Liver (tissue), 9 donors: ENCODE measurements around the gene ST3GAL3. TPM values are rescaled to one million over a fixed set of nuclear protein-coding genes. Genes with fewer than 3 reads are reported as not detected.

Experiments
- DNase-seq: peaks from one replicate; pipeline ENCODE4 v3.0.0-alpha.2; 2017; ENCODE audit warnings: low spot score
- H3K27ac ChIP-seq, 2 donors: one replicate each; pipeline ENCODE4 v1.7.0; 2013; ENCODE audit warnings: inconsistent platforms in 2 of 2, low read length in 2 of 2, control low read depth in 1 of 2, low read depth in 1 of 2, mild to moderate bottlenecking in 1 of 2
- H3K27me3 ChIP-seq, 4 donors: one replicate each; pipeline versions ENCODE4 v1.6.1 to v1.7.0; 2013; ENCODE audit warnings: low read length in 3 of 4, inconsistent platforms in 1 of 4, mild to moderate bottlenecking in 1 of 4, moderate library complexity in 1 of 4; ENCODE audit not compliant: control insufficient read depth in 4 of 4, insufficient read depth in 4 of 4
- H3K36me3 ChIP-seq, 4 donors: one replicate each; pipeline versions ENCODE4 v1.6.1 to v1.7.0; 2013; ENCODE audit warnings: low read length in 3 of 4, mild to moderate bottlenecking in 3 of 4, low read depth in 1 of 4, moderate library complexity in 1 of 4; ENCODE audit not compliant: control insufficient read depth in 4 of 4, insufficient read depth in 3 of 4
- H3K4me1 ChIP-seq, 4 donors: one replicate each; pipeline versions ENCODE4 v1.6.1 to v1.7.0; 2013; ENCODE audit warnings: low read length in 3 of 4, mild to moderate bottlenecking in 3 of 4, moderate library complexity in 1 of 4; ENCODE audit not compliant: control insufficient read depth in 4 of 4, insufficient read depth in 4 of 4
- H3K4me3 ChIP-seq, 3 donors: one replicate each; pipeline versions ENCODE4 v1.6.1 to v1.7.0; 2013; ENCODE audit warnings: low read length in 3 of 3, control low read depth in 1 of 3, low read depth in 1 of 3, mild to moderate bottlenecking in 1 of 3
- H3K9ac ChIP-seq, 2 donors: one replicate each; pipeline ENCODE4 v1.7.0; 2013; ENCODE audit warnings: low read length in 2 of 2, mild to moderate bottlenecking in 2 of 2, moderate library complexity in 2 of 2, control low read depth in 1 of 2, low read depth in 1 of 2
- H3K9me3 ChIP-seq, 4 donors: one replicate each; pipeline versions ENCODE4 v1.6.1 to v1.7.0; 2013; ENCODE audit warnings: low read length in 3 of 4; ENCODE audit not compliant: control insufficient read depth in 4 of 4
- EGR1 ChIP-seq, 2 donors: IDR thresholded peaks; 2 replicates each; pipeline ENCODE4 v1.6.1; 2016 to 2018; ENCODE audit warnings: antibody characterized with exemption in 2 of 2, low read depth in 2 of 2
- FOXA1 ChIP-seq: IDR thresholded peaks from 2 replicates; pipeline ENCODE4 v1.6.1; 2016; ENCODE audit warnings: antibody characterized with exemption
- FOXA2 ChIP-seq: IDR thresholded peaks from 2 replicates; pipeline ENCODE4 v1.6.1; 2016; ENCODE audit warnings: antibody characterized with exemption
- GABPA ChIP-seq, 2 donors: IDR thresholded peaks in 1 of 2; conservative IDR thresholded peaks in 1 of 2; 2 replicates each; pipeline ENCODE4 v1.6.1; 2016; ENCODE audit warnings: antibody characterized with exemption in 2 of 2, mild to moderate bottlenecking in 1 of 2, moderate library complexity in 1 of 2
- HNF4A ChIP-seq, 2 donors: conservative IDR thresholded peaks; 2 replicates each; pipeline ENCODE4 v1.6.1; 2016; ENCODE audit warnings: antibody characterized with exemption in 2 of 2, mild to moderate bottlenecking in 2 of 2
- HNF4G ChIP-seq: IDR thresholded peaks from 2 replicates; pipeline ENCODE4 v1.6.1; 2016; ENCODE audit warnings: antibody characterized with exemption
- JUND ChIP-seq, 2 donors: IDR thresholded peaks; 2 replicates each; pipeline ENCODE4 v1.6.1; 2016; ENCODE audit warnings: antibody characterized with exemption in 2 of 2
- NR2F2 ChIP-seq: IDR thresholded peaks from 2 replicates; pipeline ENCODE4 v1.6.1; 2016; ENCODE audit warnings: antibody characterized with exemption
- RAD21 ChIP-seq, 2 donors: IDR thresholded peaks; 2 replicates each; pipeline ENCODE4 v1.6.1; 2016; ENCODE audit warnings: antibody characterized with exemption in 2 of 2, mild to moderate bottlenecking in 2 of 2
- RXRA ChIP-seq, 2 donors: IDR thresholded peaks; 2 replicates each; pipeline ENCODE4 v1.6.1; 2017 to 2018; ENCODE audit warnings: antibody characterized with exemption in 2 of 2, mild to moderate bottlenecking in 1 of 2
- SP1 ChIP-seq: IDR thresholded peaks from 2 replicates; pipeline ENCODE4 v1.6.1; 2018; ENCODE audit warnings: antibody characterized with exemption, mild to moderate bottlenecking
- TAF1 ChIP-seq: conservative IDR thresholded peaks from 2 replicates; pipeline ENCODE4 v1.6.1; 2016; ENCODE audit warnings: antibody characterized with exemption, mild to moderate bottlenecking
- YY1 ChIP-seq: IDR thresholded peaks from 2 replicates; pipeline ENCODE4 v1.6.1; 2016; ENCODE audit warnings: antibody characterized with exemption, mild to moderate bottlenecking
- WGBS: extraction: QIAGEN DNeasy Blood & Tissue Kit; methylation state at CpG from one replicate; pipeline ENCODE4 v1.1.7; 2013; 5-methylcytosine and 5-hydroxymethylcytosine counted together
- polyA plus RNA-seq, 2 donors: library from polyadenylated mRNA; stranded (reverse) in 1 of 2; unstranded in 1 of 2; fragments of 200-250 nt in 1 of 2; fragments of >200 nt in 1 of 2; fragmentation: Nextera tagmentation in 1 of 2; extraction: Ambion mirVana in 1 of 2; gene quantifications; one replicate each; pipeline versions ENCODE4 v1.2.1 to v1.2.3, GENCODE V29; 2013 to 2015
- total RNA-seq, 2 donors: library from RNA; depleted of rRNA; stranded (reverse); fragments of >200 nt; gene quantifications; one replicate each; pipeline ENCODE4 v1.2.3, GENCODE V29; 2014
- TF ChIP-seq, protein P1 (sequence below): fragments of 150-350 bp; IDR thresholded peaks from 2 replicates; pipeline ENCODE4 v1.5.1; 2017; ENCODE audit warnings: improper control_type of control experiment, low read depth, low read length; ENCODE audit not compliant: missing input control
- TF ChIP-seq, protein P2 (sequence below): IDR thresholded peaks from 2 replicates; pipeline ENCODE4 v1.6.1; 2016; ENCODE audit warnings: antibody characterized with exemption
- TF ChIP-seq, protein P3 (sequence below): IDR thresholded peaks from 2 replicates; pipeline ENCODE4 v1.6.1; 2016; ENCODE audit warnings: antibody characterized with exemption
- TF ChIP-seq, protein P4 (sequence below): IDR thresholded peaks from 2 replicates; pipeline ENCODE4 v1.6.1; 2016; ENCODE audit warnings: antibody characterized with exemption
- TF ChIP-seq, protein P5 (sequence below): IDR thresholded peaks from 2 replicates; pipeline ENCODE4 v1.6.1; 2016; ENCODE audit warnings: antibody characterized with exemption, mild to moderate bottlenecking
- donor health status: healthy.
- donor health status: healthy.
- donor health status: healthy.
- donor health status: healthy.
- donor health status: healthy.

ST3GAL3 gene
- total and polyA plus RNA-seq, 4 donors: 4.9 to 11.4 (median 8.1) TPM

DNA sequence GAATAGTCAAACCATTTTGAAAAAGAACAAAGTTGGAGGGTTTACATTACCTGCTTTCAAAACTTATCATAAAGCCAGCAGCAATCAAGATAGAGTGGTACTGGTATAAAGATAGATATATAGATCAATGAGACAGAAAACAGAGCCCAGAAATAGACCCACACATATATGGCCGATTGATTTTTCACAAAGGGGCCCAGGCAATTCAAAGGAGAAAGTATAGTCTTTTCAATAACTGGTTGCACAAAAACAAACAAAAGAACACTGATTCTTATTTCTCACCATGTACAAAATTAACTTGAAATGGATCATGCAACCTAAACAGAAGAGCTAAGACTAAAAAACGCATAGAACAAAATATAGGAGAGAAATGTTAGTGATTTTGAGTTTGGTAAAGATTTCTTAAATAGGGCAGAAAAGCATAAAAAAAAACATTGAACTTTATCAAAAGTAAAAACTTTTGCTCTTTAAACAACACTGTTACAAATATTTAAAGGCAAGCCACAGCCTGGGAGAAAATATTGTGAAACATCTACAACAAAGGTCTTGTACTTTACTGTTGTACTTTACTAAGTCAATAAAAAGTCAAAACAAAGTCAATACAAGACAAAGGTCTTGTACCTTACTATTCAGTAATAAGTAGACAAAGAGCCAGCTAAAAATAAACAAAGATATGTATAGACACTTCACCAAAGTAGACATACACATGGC lies 50.2 kb downstream of the ST3GAL3 start:
- DNase-seq: no peak
- peaks cover 2 to 26% (median 16%) of the 10 kb centered on the region in 4 donors for H3K4me1 ChIP-seq
- peak; percentile 79 for TF ChIP-seq FOXA2
- TF ChIP-seq NR2F2: no peak
- TF ChIP-seq, protein P1, sequence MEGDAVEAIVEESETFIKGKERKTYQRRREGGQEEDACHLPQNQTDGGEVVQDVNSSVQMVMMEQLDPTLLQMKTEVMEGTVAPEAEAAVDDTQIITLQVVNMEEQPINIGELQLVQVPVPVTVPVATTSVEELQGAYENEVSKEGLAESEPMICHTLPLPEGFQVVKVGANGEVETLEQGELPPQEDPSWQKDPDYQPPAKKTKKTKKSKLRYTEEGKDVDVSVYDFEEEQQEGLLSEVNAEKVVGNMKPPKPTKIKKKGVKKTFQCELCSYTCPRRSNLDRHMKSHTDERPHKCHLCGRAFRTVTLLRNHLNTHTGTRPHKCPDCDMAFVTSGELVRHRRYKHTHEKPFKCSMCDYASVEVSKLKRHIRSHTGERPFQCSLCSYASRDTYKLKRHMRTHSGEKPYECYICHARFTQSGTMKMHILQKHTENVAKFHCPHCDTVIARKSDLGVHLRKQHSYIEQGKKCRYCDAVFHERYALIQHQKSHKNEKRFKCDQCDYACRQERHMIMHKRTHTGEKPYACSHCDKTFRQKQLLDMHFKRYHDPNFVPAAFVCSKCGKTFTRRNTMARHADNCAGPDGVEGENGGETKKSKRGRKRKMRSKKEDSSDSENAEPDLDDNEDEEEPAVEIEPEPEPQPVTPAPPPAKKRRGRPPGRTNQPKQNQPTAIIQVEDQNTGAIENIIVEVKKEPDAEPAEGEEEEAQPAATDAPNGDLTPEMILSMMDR: no peak
- peak; percentile 77 to 83 for TF ChIP-seq HNF4A (conservative IDR thresholded peaks at IDR 0.05)
- TF ChIP-seq HNF4G: no peak
- TF ChIP-seq, protein P2, sequence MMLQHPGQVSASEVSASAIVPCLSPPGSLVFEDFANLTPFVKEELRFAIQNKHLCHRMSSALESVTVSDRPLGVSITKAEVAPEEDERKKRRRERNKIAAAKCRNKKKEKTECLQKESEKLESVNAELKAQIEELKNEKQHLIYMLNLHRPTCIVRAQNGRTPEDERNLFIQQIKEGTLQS: no peak
- TF ChIP-seq SP1: peak; percentile 57
- TF ChIP-seq, protein P3, sequence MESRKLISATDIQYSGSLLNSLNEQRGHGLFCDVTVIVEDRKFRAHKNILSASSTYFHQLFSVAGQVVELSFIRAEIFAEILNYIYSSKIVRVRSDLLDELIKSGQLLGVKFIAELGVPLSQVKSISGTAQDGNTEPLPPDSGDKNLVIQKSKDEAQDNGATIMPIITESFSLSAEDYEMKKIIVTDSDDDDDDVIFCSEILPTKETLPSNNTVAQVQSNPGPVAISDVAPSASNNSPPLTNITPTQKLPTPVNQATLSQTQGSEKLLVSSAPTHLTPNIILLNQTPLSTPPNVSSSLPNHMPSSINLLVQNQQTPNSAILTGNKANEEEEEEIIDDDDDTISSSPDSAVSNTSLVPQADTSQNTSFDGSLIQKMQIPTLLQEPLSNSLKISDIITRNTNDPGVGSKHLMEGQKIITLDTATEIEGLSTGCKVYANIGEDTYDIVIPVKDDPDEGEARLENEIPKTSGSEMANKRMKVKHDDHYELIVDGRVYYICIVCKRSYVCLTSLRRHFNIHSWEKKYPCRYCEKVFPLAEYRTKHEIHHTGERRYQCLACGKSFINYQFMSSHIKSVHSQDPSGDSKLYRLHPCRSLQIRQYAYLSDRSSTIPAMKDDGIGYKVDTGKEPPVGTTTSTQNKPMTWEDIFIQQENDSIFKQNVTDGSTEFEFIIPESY: peak; percentile 40
- TF ChIP-seq RAD21 (IDR thresholded peaks at IDR 0.05): no peak
- peak; percentile 76 for TF ChIP-seq FOXA1
- peak in 1 of 2 donors; percentile 70 for TF ChIP-seq JUND (IDR thresholded peaks at IDR 0.05)
- no peak for TF ChIP-seq EGR1 (IDR thresholded peaks at IDR 0.05; ENCODE audit: low read depth in 2 of 2)
- TF ChIP-seq, protein P4, sequence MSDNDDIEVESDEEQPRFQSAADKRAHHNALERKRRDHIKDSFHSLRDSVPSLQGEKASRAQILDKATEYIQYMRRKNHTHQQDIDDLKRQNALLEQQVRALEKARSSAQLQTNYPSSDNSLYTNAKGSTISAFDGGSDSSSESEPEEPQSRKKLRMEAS: peak; percentile 15
- TF ChIP-seq TAF1: no peak
- TF ChIP-seq, protein P5, sequence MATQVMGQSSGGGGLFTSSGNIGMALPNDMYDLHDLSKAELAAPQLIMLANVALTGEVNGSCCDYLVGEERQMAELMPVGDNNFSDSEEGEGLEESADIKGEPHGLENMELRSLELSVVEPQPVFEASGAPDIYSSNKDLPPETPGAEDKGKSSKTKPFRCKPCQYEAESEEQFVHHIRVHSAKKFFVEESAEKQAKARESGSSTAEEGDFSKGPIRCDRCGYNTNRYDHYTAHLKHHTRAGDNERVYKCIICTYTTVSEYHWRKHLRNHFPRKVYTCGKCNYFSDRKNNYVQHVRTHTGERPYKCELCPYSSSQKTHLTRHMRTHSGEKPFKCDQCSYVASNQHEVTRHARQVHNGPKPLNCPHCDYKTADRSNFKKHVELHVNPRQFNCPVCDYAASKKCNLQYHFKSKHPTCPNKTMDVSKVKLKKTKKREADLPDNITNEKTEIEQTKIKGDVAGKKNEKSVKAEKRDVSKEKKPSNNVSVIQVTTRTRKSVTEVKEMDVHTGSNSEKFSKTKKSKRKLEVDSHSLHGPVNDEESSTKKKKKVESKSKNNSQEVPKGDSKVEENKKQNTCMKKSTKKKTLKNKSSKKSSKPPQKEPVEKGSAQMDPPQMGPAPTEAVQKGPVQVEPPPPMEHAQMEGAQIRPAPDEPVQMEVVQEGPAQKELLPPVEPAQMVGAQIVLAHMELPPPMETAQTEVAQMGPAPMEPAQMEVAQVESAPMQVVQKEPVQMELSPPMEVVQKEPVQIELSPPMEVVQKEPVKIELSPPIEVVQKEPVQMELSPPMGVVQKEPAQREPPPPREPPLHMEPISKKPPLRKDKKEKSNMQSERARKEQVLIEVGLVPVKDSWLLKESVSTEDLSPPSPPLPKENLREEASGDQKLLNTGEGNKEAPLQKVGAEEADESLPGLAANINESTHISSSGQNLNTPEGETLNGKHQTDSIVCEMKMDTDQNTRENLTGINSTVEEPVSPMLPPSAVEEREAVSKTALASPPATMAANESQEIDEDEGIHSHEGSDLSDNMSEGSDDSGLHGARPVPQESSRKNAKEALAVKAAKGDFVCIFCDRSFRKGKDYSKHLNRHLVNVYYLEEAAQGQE: no peak
- peak; percentile 54 to 71 for TF ChIP-seq RXRA (IDR thresholded peaks at IDR 0.05)
- no peak for TF ChIP-seq GABPA (IDR thresholded peaks at IDR 0.05 in 1 of 2, conservative IDR thresholded peaks at IDR 0.05 in 1 of 2)
- TF ChIP-seq YY1: peak; percentile 50
- H3K9ac ChIP-seq: no peak overlapping the region
- peak overlapping the region in 1 of 2 donors; percentile 35 for H3K27ac ChIP-seq
- H3K36me3 ChIP-seq: no peaks in the 10 kb centered on the region
- no peaks in the 10 kb centered on the region for H3K27me3 ChIP-seq
- 41% methylated on average over 2 of the region's 2 CpGs for WGBS
- H3K9me3 ChIP-seq: no peaks in the 10 kb centered on the region
- H3K4me3 ChIP-seq: no peak overlapping the region
